ENCODE data around the gene EFL1. TPM values are rescaled to one million over a fixed set of nuclear protein-coding genes. Genes with fewer than 3 reads are reported as not detected.

EFL1 gene
- total RNA-seq, 1 donor from 2014 or later: 17.3 TPM

DNA sequence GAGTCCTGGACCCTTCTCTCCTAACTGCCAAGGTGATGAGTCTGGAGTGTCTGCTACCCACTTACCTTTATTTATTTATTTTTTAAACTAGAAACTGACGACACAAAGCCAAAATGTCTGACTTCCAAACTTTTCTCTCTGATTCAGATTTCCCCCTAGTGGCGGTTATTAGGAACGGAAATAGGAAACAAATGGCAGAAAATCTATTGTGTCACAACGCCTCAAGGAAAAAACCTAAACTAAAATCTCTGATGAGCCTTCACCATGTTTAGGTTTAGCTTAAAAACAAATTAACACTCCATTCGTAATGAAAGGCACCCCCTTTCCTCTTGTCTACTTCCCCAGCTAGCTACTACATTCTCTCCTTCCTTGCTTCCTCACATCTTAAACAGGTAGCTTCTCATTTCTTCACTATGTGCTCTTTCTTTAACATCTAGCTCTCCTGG lies 122.7 kb downstream of the EFL1 start:
- H3K4me3 ChIP-seq: no peak overlapping the region
- H3K27ac ChIP-seq: no peak overlapping the region
- peak; percentile 40 to 69 (median 56) for TF ChIP-seq CTCF (IDR thresholded peaks at IDR 0.05)
- intact Hi-C loops (cut with DNase I): loop anchor here (5.0 kb wide), 2 partner anchors 93 to 658 kb away; partner anchors contain the start of gene MEX3B
- no peaks in the 10 kb centered on the region for H3K27me3 ChIP-seq
- H3K36me3 ChIP-seq: peaks cover 1 to 16% of the 10 kb centered on the region in 2 donors
- no peak for DNase-seq (ENCODE audit: low spot score in 2 of 2)
- H3K4me1 ChIP-seq: no peaks in the 10 kb centered on the region
- H3K9me3 ChIP-seq: no peaks in the 10 kb centered on the region

- no peaks in the 10 kb centered on the region for H3K27me3 ChIP-seq
- no peak overlapping the region for H3K27ac ChIP-seq
- H3K4me1 ChIP-seq: no peaks in the 10 kb centered on the region
- intact Hi-C loops (cut with DNase I): loop anchor here (5.0 kb wide), 2 partner anchors 91 to 656 kb away; partner anchors contain the start of gene MEX3B
- no peak overlapping the region for H3K4me3 ChIP-seq
- TF ChIP-seq CTCF (IDR thresholded peaks at IDR 0.05): no peak
- no peaks in the 10 kb centered on the region for H3K9me3 ChIP-seq
- DNase-seq (ENCODE audit: low spot score in 2 of 2): no peak
- peaks cover 0 to 19% of the 10 kb centered on the region in 2 donors for H3K36me3 ChIP-seq
Observed at GRCh38 chr15:82138306-82138705, 124.2 kb downstream of the EFL1 start.

GRCh38 chr15:82137261-82137660 lies 125.3 kb downstream of the EFL1 start:
- no peak for TF ChIP-seq CTCF (IDR thresholded peaks at IDR 0.05)
- DNase-seq (ENCODE audit: low spot score in 2 of 2): no peak

DNA sequence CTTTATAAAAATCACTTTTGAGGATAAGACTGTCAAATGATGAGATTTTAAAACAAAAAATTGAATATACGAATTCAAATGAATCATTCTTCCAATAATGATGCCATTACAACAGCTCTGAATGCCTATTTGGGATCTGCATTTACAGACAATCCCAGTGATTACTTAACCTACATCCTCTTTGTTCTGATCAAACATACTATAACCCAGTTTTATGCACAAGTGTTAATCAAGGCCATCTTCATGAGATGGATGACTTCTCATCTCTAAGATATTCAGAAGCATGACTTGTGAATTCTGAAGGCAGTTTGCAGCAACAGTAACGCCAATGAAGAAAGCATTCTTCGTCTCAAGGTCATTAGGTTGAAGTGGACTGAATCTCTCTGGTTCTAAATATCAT lies 126.4 kb downstream of the EFL1 start:
- intact Hi-C loops (cut with DNase I): loop anchor here (5.0 kb wide), 2 partner anchors 89 to 654 kb away; partner anchors contain the start of gene MEX3B
- Histone ChIP-seq H3K4me1 (no peaks in the 10 kb centered on the region), H3K36me3 (peaks cover 0 to 19% of the 10 kb centered on the region in 2 donors), H3K27me3 (no peaks in the 10 kb centered on the region), H3K9me3 (no peaks in the 10 kb centered on the region), H3K27ac (no peak overlapping the region), H3K4me3 (no peak overlapping the region)
- no peak for DNase-seq (ENCODE audit: low spot score in 2 of 2)
- no peak for TF ChIP-seq CTCF (IDR thresholded peaks at IDR 0.05)

More at GRCh38 chr15:82137261-82137660, 125.3 kb downstream of the EFL1 start:
- peaks cover 0 to 19% of the 10 kb centered on the region in 2 donors for H3K36me3 ChIP-seq
- intact Hi-C loops (cut with DNase I): loop anchor here (5.0 kb wide), 2 partner anchors 90 to 655 kb away; partner anchors contain the start of gene MEX3B
- H3K9me3 ChIP-seq: no peaks in the 10 kb centered on the region
- no peaks in the 10 kb centered on the region for H3K27me3 ChIP-seq
- no peak overlapping the region for H3K4me3 ChIP-seq
- no peak overlapping the region for H3K27ac ChIP-seq
- no peaks in the 10 kb centered on the region for H3K4me1 ChIP-seq

DNA sequence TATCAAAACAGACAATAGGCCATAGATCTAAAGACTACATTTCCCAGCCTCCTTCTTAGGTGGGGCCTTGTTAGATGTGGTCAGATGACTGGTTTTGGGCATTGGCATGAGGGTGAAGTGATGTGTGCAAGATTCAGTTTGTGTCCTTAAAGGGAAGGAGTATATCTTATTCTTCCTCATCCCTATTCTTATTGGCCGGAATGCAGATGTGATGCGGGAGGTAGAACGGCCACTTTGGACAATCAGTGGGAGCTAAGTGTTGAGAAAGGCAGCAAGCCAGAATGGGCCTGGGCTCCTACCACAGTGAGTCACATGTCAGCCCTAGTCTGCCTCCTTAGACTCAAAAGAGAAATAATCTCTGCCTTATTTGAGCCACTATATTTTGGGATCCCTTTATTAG lies 126.9 kb downstream of the EFL1 start:
- Histone ChIP-seq H3K27me3 (no peaks in the 10 kb centered on the region), H3K4me1 (no peaks in the 10 kb centered on the region), H3K36me3 (peaks cover 0 to 19% of the 10 kb centered on the region in 2 donors), H3K4me3 (no peak overlapping the region), H3K9me3 (no peaks in the 10 kb centered on the region), H3K27ac (no peak overlapping the region)
- no peak for DNase-seq (ENCODE audit: low spot score in 2 of 2)
- TF ChIP-seq CTCF (IDR thresholded peaks at IDR 0.05): no peak
- intact Hi-C loops (cut with DNase I): loop anchor here (5.0 kb wide), 2 partner anchors 88 to 653 kb away; partner anchors contain the start of gene MEX3B
